Upper lobe of right lung (tissue), 1 donor: ENCODE results near the gene DKC1. TPM values are rescaled to one million over a fixed set of nuclear protein-coding genes. Genes with fewer than 3 reads are reported as not detected.

Experiments used
- ATAC-seq: fragments of 200-7000 bp; cut with Tn5 transposase; one replicate; pipeline ENCODE4 v1.9.1; 2020; ENCODE audit warnings: mild to moderate bottlenecking, moderate library complexity
- DNase-seq: peaks from one replicate; pipeline ENCODE4 v3.0.0-alpha.2; 2020
- H3K27ac ChIP-seq: fragments of 200-600 bp; one replicate; pipeline ENCODE4 v1.8.0; 2022
- H3K27me3 ChIP-seq: fragments of 200-600 bp; one replicate; pipeline ENCODE4 v1.8.0; 2022; ENCODE audit warnings: mild to moderate bottlenecking
- H3K36me3 ChIP-seq: fragments of 200-600 bp; one replicate; pipeline ENCODE4 v1.8.0; 2022
- H3K4me1 ChIP-seq: fragments of 200-600 bp; one replicate; pipeline ENCODE4 v1.8.0; 2022
- H3K4me3 ChIP-seq: fragments of 200-600 bp; one replicate; pipeline ENCODE4 v1.8.0; 2022; ENCODE audit warnings: mild to moderate bottlenecking
- H3K9me3 ChIP-seq: fragments of 200-600 bp; one replicate; pipeline ENCODE4 v1.8.0; 2022
- intact Hi-C: fragments of 100-400 bp; cut with DNase I; formaldehyde crosslinking; loops from one replicate; pipeline ENCODE4 v1.11.0; 2022
- total RNA-seq: library from RNA; stranded (reverse); fragmentation: NEBNext Ultra II Directional; extraction: Animal tissue kit (Norgen Biotek cat#: 25700); gene quantifications from one replicate; pipeline ENCODE4 v1.2.1, GENCODE V29; 2021
- TF ChIP-seq, protein P1 (sequence below): fragments of 200-600 bp; IDR thresholded peaks from one replicate; pipeline ENCODE4 v1.8.0; 2022; ENCODE audit warnings: antibody characterized with exemption
- donor health status: DM: no; HTN: yes; CAD: no; lungs with severe emphysema.

The DKC1 gene
- total RNA-seq, 1 donor from 2014 or later = 28.7 TPM

DNA sequence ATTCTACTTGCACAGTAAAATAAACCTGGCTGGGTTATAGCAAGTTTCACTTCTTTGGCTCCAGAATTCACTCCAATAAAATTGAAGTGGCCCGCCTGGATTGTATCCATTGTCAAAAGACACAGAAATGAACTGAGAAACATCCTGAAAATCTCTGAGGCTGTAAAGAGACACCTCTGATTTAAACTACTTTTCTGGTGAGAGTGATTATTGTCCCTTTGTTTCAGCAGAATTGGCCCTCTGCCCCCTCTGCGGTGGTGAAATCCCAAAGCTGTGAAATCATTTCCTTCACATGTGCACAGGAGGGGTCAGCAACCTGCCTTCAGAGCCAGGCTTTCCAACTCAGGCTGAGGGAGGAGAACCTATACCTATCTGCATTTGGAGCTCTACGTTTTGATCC lies 34.8 kb upstream of the DKC1 start:
- peaks cover 60% of the 10 kb centered on the region for H3K4me1 ChIP-seq
- TF ChIP-seq, protein P1, sequence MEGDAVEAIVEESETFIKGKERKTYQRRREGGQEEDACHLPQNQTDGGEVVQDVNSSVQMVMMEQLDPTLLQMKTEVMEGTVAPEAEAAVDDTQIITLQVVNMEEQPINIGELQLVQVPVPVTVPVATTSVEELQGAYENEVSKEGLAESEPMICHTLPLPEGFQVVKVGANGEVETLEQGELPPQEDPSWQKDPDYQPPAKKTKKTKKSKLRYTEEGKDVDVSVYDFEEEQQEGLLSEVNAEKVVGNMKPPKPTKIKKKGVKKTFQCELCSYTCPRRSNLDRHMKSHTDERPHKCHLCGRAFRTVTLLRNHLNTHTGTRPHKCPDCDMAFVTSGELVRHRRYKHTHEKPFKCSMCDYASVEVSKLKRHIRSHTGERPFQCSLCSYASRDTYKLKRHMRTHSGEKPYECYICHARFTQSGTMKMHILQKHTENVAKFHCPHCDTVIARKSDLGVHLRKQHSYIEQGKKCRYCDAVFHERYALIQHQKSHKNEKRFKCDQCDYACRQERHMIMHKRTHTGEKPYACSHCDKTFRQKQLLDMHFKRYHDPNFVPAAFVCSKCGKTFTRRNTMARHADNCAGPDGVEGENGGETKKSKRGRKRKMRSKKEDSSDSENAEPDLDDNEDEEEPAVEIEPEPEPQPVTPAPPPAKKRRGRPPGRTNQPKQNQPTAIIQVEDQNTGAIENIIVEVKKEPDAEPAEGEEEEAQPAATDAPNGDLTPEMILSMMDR = no peak
- intact Hi-C loops = no loop called here
- ATAC-seq (peak; percentile 44), DNase-seq (no peak)
- H3K9me3 ChIP-seq = no peaks in the 10 kb centered on the region
- H3K4me3 ChIP-seq = no peak overlapping the region
- peak overlapping the region; percentile 82 for H3K27ac ChIP-seq
- H3K27me3 ChIP-seq = no peaks in the 10 kb centered on the region
- no peaks in the 10 kb centered on the region for H3K36me3 ChIP-seq

DNA sequence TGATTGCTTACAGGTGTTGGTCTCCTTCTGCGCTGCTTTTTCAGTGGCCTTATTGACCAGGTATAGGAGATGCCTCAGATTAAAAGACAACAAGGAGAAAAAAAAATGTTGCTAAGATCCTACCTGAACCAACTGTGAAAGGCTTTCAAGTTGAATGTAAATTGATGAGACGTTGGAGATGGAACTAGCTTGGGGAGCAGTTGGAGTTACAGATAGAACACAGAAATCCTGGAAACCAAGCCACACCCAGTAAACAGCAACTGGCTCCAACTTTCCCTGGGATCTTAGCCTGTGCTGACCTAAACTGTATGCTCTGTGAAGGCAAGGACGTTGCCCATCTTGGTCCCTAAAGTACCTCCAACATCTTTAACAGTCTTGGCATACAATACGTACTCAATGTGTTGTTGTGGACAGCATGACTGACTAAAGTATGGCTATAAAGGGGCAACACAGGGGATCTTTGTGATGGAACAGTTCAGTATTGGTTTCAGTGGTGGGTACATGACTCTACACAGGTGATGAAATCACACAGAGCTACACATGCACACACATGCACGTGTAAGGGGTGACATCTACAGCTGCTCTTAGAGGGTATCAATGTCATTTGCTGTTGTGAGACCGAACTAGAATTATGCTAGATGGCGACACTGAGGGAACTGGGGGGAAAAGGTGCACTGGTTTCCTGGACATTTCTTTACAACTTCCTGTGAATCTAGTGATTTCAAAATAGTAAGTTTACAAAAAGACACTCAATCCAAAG lies 34.1 kb upstream of the DKC1 start:
- intact Hi-C loops = no loop called here
- DNase-seq (no peak), ATAC-seq (no peak)
- H3K27ac ChIP-seq = peak overlapping the region; percentile 82
- H3K27me3 ChIP-seq = no peaks in the 10 kb centered on the region
- no peak overlapping the region for H3K4me3 ChIP-seq
- TF ChIP-seq, protein P1 = no peak
- H3K36me3 ChIP-seq = no peaks in the 10 kb centered on the region
- no peaks in the 10 kb centered on the region for H3K9me3 ChIP-seq
- peaks cover 67% of the 10 kb centered on the region for H3K4me1 ChIP-seq

DNA sequence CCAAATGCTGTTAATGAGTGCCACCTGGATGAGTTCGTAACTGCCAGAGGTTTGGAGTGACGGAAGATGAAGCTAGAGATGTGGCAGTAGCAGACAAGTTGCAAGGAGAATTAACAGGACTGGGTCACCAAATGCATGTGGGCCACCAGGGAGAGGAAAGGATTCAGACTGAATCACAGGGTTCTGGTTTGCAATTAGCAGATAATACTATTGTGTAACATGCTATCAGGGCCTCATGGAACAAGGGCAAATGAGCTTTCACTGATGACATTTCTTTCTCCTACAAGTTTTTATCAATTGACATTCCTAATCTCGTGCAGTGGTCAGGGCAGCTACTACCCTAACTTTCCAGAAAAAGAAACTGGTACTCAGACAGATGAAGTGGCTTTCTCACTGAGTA lies 33.2 kb upstream of the DKC1 start:
- ATAC-seq (no peak), DNase-seq (no peak)
- no peak overlapping the region for H3K4me3 ChIP-seq
- H3K9me3 ChIP-seq = no peaks in the 10 kb centered on the region
- TF ChIP-seq, protein P1 = no peak
- H3K27me3 ChIP-seq = no peaks in the 10 kb centered on the region
- no peaks in the 10 kb centered on the region for H3K36me3 ChIP-seq
- intact Hi-C loops = no loop called here
- H3K27ac ChIP-seq = peak overlapping the region; percentile 82
- peaks cover 75% of the 10 kb centered on the region for H3K4me1 ChIP-seq

DNA sequence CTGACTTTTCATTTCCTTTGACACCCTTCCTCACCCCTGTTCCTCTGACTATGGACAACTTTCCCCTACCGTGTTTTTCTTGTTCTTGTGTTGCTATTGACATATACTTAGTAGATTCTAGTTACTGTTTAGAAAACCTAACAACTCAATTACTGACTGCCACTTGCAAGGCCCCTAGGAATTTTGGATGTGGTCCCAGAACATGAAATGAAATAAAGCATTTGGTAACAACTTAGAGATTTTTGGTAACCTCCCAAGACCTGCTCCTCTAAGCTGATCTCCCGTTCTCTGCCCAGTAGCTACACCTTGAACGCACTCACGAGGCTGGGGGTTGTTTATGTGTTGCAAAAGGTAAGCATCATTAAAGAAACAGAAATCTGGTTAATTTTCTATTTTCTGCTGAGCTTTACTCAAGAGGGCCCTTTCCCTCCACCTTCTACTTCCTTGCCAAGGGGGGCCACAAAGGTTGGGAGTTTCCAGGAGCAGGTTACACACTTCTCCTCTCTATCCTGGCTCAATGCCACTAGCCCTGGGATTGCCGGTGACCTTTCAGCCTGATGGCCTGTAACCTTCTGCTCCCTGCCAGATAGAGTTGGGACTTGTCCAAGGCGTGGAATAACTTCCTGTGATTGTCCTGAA lies 32.3 kb upstream of the DKC1 start:
- DNase-seq (no peak), ATAC-seq (peak; percentile 54)
- H3K9me3 ChIP-seq = no peaks in the 10 kb centered on the region
- H3K4me1 ChIP-seq = peaks cover 81% of the 10 kb centered on the region
- peak overlapping the region; percentile 82 for H3K27ac ChIP-seq
- no peaks in the 10 kb centered on the region for H3K27me3 ChIP-seq
- H3K4me3 ChIP-seq = no peak overlapping the region
- intact Hi-C loops = no loop called here
- H3K36me3 ChIP-seq = no peaks in the 10 kb centered on the region
- TF ChIP-seq, protein P1 = no peak

DNA sequence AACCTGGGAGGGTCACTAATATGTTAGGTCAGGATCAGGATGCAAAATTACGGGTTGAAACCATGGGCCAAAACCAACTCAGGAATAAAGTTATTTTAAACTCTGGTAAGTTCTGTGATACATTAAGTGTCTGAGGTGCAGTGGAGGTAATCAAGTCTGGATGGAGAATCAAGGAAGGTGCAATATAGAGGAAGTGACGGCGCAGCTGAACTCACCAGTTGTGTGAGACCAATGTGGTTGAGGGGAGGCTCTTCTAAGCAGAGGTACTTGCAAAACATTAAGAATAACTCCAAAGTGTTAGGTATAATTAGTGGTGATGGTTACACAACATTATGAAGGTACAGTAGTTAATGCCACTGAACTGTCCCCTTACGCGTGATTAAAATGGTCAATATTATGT lies 31.5 kb upstream of the DKC1 start:
- no peak overlapping the region for H3K4me3 ChIP-seq
- no peaks in the 10 kb centered on the region for H3K27me3 ChIP-seq
- TF ChIP-seq, protein P1 = no peak
- peak overlapping the region; percentile 82 for H3K27ac ChIP-seq
- H3K4me1 ChIP-seq = peaks cover 89% of the 10 kb centered on the region
- H3K9me3 ChIP-seq = no peaks in the 10 kb centered on the region
- DNase-seq (no peak), ATAC-seq (no peak)
- no peaks in the 10 kb centered on the region for H3K36me3 ChIP-seq
- intact Hi-C loops = no loop called here
